ENCODE data around the gene L3MBTL2.

Gene L3MBTL2

GRCh38 chr22:41201141-41201540, 4.0 kb upstream of the L3MBTL2 start:
- Histone ChIP-seq H2AFZ (ENCODE audit: low read depth, low read length, severe bottlenecking) (no peak overlapping the region), H3K4me3 (ENCODE audit: insufficient read depth, low read length, poor library complexity, severe bottlenecking) (no peak overlapping the region), H3K9me3 (ENCODE audit: insufficient read depth, low read length) (no peaks in the 10 kb centered on the region), H3K79me2 (ENCODE audit: insufficient read depth, low read length) (peaks cover 4% of the 10 kb centered on the region; the same call in 1 of the 2 replicates), H3F3A (ENCODE audit: insufficient read depth) (peaks cover 8% of the 10 kb centered on the region), H3K9ac (ENCODE audit: low read length) (no peak overlapping the region), H3K27me3 (ENCODE audit: low read length) (no peaks in the 10 kb centered on the region), H3K36me3 (ENCODE audit: low read length) (no peaks in the 10 kb centered on the region; the same call in 1 of the 2 replicates), H3K9me2 (replicated peaks; ENCODE audit: insufficient read depth, low read length) (no peaks in the 10 kb centered on the region), H3K27ac (ENCODE audit: low read depth, low read length) (no peak overlapping the region), H4K20me1 (ENCODE audit: low read depth, low read length) (no peaks in the 10 kb centered on the region), H3K4me2 (ENCODE audit: low read depth, low read length, poor library complexity, severe bottlenecking) (no peak overlapping the region)
- TF ChIP-seq, protein P1, sequence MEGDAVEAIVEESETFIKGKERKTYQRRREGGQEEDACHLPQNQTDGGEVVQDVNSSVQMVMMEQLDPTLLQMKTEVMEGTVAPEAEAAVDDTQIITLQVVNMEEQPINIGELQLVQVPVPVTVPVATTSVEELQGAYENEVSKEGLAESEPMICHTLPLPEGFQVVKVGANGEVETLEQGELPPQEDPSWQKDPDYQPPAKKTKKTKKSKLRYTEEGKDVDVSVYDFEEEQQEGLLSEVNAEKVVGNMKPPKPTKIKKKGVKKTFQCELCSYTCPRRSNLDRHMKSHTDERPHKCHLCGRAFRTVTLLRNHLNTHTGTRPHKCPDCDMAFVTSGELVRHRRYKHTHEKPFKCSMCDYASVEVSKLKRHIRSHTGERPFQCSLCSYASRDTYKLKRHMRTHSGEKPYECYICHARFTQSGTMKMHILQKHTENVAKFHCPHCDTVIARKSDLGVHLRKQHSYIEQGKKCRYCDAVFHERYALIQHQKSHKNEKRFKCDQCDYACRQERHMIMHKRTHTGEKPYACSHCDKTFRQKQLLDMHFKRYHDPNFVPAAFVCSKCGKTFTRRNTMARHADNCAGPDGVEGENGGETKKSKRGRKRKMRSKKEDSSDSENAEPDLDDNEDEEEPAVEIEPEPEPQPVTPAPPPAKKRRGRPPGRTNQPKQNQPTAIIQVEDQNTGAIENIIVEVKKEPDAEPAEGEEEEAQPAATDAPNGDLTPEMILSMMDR (IDR thresholded peaks at IDR 0.05; ENCODE audit: insufficient read depth, low read length, poor library complexity, severe bottlenecking): no peak
- no peak for TF ChIP-seq EZH2phosphoT487 (conservative IDR thresholded peaks at IDR 0.05; ENCODE audit: low read length)

GRCh38 chr22:41203118-41203517, 2.0 kb upstream of the L3MBTL2 start:
- Histone ChIP-seq H3F3A (ENCODE audit: insufficient read depth) (peaks cover 20% of the 10 kb centered on the region), H3K4me3 (ENCODE audit: insufficient read depth, low read length, poor library complexity, severe bottlenecking) (no peak overlapping the region), H3K9me2 (replicated peaks; ENCODE audit: insufficient read depth, low read length) (no peaks in the 10 kb centered on the region), H3K27me3 (ENCODE audit: low read length) (no peaks in the 10 kb centered on the region), H3K4me2 (ENCODE audit: low read depth, low read length, poor library complexity, severe bottlenecking) (no peak overlapping the region), H3K79me2 (ENCODE audit: insufficient read depth, low read length) (peaks cover 18% of the 10 kb centered on the region), H3K9me3 (ENCODE audit: insufficient read depth, low read length) (no peaks in the 10 kb centered on the region), H3K36me3 (ENCODE audit: low read length) (no peaks in the 10 kb centered on the region; the same call in 1 of the 2 replicates), H3K27ac (ENCODE audit: low read depth, low read length) (no peak overlapping the region), H4K20me1 (ENCODE audit: low read depth, low read length) (no peaks in the 10 kb centered on the region), H2AFZ (ENCODE audit: low read depth, low read length, severe bottlenecking) (no peak overlapping the region), H3K9ac (ENCODE audit: low read length) (no peak overlapping the region)
- TF ChIP-seq, protein P1 (IDR thresholded peaks at IDR 0.05; ENCODE audit: insufficient read depth, low read length, poor library complexity, severe bottlenecking): no peak
- TF ChIP-seq EZH2phosphoT487 (conservative IDR thresholded peaks at IDR 0.05; ENCODE audit: low read length): no peak

DNA sequence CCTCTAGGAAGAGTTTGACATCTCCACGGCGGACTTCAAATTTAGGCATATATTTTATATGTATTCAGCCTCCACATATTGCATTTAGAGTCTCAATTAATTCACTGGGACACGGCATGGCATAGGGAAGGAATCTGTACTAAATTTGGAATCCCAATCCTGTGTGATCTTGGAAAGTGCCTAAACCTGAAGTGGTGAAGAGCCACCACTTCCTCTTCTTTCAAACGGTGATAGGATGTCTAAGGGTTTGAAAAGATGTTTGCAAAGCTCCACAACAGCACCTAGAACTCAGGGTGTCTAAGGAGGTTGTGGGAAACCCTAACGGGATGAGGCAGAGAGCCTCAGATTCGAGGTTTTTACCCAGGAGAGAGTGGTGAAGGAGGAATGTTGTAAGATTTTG, 1.0 kb upstream of the L3MBTL2 start:
- Histone ChIP-seq H3K9me2 (replicated peaks; ENCODE audit: insufficient read depth, low read length) (no peaks in the 10 kb centered on the region), H3K79me2 (ENCODE audit: insufficient read depth, low read length) (peaks cover 25% of the 10 kb centered on the region), H3K36me3 (ENCODE audit: low read length) (peaks cover 3% of the 10 kb centered on the region; the same call in 1 of the 2 replicates), H3K27ac (ENCODE audit: low read depth, low read length) (no peak overlapping the region), H3K4me3 (ENCODE audit: insufficient read depth, low read length, poor library complexity, severe bottlenecking) (no peak overlapping the region), H3K27me3 (ENCODE audit: low read length) (no peaks in the 10 kb centered on the region), H2AFZ (ENCODE audit: low read depth, low read length, severe bottlenecking) (no peak overlapping the region), H3F3A (ENCODE audit: insufficient read depth) (peaks cover 20% of the 10 kb centered on the region), H4K20me1 (ENCODE audit: low read depth, low read length) (no peaks in the 10 kb centered on the region), H3K4me2 (ENCODE audit: low read depth, low read length, poor library complexity, severe bottlenecking) (no peak overlapping the region), H3K9ac (ENCODE audit: low read length) (no peak overlapping the region), H3K9me3 (ENCODE audit: insufficient read depth, low read length) (no peaks in the 10 kb centered on the region)
- TF ChIP-seq EZH2phosphoT487 (conservative IDR thresholded peaks at IDR 0.05; ENCODE audit: low read length): no peak
- TF ChIP-seq, protein P1 (IDR thresholded peaks at IDR 0.05; ENCODE audit: insufficient read depth, low read length, poor library complexity, severe bottlenecking): no peak
